ENCODE measurements around the gene TBX18.

- TF ChIP-seq POLR2A (IDR thresholded peaks at IDR 0.05) (no peak), CTCF (IDR thresholded peaks at IDR 0.05) (no peak)
These were observed 119.4 kb downstream of the TBX18 start for GRCh38 chr6:84645000-84645399.

Measured in suprapubic skin (tissue), 3 donors.